Activated CD4-positive, alpha-beta T cell treated with anti-CD3 and anti-CD28 coated beads for 24 hours (primary cell): ENCODE data around the gene DNAH3.

Experiments used
- DNase-seq, 2 donors: peaks; one replicate each; pipeline ENCODE4 v3.0.0-alpha.2; 2020; ENCODE audit warnings: low read depth in 2 of 2

The DNAH3 gene

DNA sequence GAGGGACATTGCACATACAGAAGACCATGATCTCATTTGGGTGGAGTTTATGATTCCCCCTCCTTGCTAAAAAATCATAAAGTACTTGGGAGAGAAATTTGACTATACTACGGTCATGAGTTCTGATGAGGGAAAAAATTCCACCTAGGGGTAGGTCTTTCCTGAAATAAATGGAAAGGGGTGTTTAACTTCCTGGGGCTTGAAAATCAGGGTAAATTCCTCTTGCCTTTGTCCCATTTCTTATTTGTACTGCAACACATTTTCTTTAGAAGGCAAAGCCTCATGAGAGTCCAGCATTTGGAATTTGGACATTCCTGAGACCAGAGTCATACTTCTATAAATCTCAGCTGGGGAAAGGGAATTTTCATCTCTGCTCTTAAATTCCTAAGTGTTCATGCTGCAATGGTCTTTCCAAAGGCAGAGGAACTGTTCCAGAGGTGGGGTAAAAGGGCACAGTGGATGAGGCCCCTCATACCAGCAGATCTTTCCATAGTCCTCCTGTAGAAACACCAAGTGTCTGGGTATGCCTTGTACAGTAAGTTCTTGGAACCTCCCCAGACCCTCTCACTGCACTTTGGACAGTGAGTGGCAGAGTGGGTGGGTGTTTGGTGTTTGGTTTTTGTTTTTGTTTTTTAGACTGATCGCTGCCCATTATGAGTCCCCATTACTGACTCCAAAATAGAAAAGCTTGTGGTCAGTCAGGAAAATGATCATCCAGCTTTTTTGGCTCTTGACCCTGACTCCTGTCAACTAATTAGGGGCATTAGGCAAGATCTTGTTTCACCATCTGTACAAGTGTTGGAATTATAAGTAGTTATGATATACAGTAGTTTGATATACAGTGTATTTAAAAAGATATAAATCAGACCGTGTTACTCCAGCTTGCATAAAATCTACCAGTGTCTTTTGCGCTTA is 244.0 kb downstream of the DNAH3 start:
- DNase-seq, result no peak

DNA sequence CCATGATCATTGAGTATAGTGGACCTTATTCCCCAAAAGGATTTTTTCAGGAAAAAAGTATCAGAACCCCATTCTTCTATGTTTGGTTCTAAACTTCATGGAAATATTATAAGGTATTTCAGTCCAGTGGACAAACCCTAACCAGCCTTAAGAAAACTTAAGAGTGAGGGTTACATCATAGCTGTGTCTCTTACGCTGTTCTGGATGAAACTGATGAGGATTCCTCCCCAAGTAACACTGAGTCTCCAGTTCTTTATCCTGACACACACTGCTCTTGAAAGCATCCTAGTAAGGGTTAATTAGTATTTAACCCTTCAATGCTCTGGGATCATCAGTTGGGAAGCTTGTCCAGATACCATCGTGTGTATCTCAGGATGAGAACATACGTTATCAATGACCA is 245.1 kb downstream of the DNAH3 start:
- DNase-seq, result no peak

DNA sequence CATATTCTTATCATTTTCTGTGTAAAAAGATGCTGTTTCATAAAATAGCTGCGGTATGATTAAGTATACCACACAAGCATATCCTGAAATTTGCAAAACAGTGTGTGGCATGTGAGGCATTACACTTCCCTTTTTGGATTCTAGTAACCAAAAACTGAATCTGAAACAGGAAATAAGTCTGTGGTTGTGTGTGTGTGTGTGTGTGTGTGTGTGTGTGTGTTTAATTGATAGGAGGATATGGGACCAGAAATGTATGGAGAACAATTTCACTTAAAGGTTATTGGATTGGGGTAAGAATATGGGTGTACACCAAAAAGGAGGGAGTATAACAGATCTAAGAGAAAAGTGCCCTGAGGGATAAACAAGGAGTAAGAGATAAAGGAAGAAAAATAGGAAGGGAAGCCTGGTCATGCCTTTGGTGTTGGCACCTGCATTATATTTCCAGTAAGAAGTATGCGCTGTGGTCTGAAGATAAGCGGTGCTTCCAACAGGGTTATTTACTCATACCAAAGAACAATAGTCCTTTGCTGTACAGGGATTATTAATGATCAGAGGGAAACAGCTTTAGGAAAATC is 246.1 kb downstream of the DNAH3 start:
- DNase-seq, result peak in 1 of 2 donors; percentile 15

DNA sequence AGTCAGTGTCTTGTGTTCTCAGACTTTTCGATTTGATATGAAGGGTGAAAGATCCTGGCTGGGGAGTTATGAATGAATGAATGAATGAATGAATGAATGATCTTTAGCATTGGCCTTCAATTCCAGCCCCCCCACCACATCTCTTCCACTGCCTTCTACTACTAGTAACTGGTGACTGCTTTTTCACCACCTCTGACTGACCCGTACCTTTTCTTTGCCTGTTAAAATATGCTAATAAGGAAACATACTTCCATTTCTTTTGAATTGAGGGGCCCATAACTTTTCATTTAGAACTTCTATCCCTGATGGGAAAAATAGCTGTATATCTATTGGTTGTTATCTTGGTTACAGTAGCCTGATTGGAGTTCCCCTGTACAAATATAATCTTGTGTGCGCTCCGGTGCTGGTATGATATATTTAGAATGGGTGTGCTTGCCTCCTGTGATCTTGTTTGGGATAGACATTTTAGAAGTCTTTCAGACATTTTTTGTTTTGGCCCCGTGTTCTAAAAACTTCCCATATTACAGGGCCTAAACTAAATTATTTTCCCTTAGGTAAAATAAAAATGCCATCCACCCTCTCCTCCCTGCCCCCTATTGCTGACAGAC is 246.6 kb downstream of the DNAH3 start:
- DNase-seq, result no peak

DNA sequence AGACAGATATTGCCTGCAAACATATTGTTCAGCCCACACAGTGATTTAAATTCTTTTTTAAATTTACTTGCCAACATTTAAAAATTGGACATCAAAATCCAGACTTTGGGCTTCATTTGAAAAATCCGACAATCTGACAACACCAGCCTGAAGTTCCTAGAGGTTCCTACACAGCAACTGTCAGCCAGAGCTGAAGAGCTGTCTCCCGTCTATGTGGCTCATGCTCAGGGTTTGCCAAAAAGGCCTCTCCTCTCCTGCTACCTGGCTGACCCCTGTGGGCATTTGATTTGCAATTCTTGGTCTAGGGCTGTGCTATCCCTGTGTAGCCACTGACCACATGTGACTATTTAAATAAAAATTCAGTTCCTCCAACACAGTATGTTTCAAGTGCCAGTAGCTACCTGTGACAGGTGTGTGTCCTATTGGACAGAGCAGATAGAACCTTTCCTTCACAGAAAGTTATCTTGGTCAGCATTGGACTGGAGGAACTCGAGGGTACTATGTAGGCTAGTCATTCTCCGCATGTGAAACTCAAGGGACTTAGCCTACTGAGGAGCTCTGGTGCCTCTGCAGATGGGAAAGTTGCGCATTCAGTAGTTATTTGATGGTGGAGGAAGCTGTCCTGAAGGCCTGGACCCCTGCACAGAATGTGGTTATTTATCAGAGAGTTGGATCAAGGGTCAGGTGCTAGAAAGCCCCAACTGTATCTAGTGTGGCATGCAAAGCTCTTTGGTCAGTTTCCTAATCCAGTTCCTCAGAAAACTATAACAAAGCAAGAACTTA is 247.3 kb downstream of the DNAH3 start:
- DNase-seq, result no peak

DNA sequence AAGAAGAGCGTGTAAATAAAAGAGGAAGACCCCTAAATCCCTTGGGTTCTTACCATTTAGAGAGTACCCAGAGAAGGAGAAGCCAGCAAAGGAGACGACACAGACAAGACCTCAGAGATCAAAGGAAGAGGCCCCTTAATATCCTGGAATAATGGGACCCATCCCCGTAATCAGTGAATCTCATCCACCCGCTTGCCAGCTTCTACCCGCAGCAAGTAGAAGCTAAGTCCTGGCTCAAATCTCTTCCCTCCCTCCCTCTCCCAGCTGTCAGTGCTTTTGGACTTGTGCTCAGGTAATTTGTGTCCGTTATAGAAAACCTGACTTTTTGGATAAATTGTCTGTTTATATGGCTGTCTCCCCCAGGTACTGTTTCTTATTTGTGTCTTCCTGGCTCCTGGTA is 248.2 kb downstream of the DNAH3 start:
- no peak for DNase-seq

DNA sequence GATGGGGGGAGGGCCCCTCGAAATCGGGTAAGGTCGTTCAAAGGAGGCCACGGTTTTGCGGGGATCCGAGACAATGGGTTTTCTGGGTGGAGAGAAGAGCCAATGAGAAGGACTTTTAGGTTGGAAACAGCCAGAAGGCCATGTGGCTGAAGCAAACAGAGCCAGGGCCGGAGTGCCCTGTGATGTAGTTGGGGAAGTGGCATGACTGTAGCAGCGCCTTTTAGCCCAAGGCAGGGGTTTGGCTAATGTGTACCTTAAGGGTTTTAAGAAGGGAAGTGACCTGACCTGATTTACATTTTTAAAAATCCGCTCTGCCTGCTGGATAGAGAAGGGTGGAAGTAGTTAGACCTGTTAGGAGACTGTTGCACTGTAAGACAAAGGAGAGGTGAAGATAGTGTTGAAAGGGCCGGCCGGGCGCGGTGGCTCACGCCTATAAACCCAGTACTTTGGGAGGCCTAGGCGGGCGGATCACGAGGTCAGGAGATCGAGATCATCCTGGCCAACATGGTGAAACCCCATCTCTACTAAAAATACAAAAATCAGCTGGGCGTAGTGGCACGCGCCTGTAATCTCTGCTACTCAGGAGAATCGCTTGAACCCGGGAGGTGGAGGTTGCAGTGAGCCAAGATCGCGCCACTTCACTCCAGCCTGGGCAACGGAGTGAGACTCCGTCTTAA is 249.1 kb downstream of the DNAH3 start:
- no peak for DNase-seq

DNA sequence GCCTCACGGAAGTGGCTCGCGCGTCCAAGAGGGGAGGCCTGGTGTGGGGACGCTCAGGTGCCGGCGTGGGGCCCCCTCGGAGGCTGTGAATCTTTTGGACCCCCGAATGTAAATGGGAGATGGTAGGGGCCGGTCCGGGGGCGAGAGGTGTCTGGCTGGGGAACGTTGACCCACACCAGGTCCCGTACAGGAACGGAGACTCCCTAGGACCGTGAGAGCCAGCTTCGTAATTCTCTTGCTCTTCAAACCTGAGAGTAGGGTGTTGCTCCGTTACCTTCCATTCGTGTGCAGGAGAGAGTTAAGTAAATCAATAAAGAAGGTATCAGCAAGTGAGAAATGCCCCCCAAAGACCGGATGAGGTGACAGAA is 249.6 kb downstream of the DNAH3 start:
- no peak for DNase-seq

DNA sequence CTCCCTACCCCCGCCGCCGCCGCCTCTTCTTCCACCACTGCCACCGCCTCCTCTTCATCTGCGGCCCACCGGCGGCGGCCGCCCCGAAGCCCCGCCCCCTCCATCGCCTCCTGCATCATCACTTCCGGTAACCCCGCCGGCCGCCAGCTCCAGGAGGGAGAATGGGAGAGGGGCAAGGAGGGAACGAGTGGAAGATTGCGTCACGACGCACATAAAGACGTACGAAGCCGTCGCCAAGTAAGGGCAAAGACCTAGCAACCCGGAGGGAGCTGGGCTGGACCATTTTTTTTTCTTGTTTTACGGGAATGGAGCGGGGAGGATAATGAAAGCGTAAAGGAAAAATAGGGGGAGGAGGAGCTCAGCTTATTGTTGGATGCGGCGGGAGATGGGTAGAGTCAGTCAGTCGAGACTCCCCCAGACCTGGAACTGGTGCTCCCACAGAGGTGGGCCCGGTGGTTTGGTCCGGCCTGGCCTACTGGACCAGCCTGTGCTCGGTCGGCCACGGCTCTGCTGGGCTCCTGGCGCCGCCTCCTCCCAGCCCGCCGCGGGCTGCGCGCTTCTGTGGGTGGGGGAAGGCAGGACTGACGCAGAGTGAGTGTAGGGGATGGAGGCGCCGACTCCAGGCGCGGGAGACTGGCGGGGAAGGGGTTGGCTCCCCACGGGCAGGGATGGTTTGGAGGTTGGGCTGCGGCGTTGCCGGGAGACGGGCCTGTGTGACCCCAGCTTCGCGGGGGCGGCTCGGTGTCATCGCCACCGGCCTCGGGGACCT is 250.2 kb downstream of the DNAH3 start, which contains the start of the genes DCUN1D3 and LYRM1:
Gene DCUN1D3, minus strand, starts transcription at position 60 of the 769 bp plus-strand sequence. CDS start 37,820 bp downstream, outside the sequence.
Gene LYRM1, plus strand, starts transcription at position 473 of the 769 bp plus-strand sequence. CDS start 14,785 bp downstream, outside the sequence.
- peak; percentile 83 to 88 for DNase-seq

DNA sequence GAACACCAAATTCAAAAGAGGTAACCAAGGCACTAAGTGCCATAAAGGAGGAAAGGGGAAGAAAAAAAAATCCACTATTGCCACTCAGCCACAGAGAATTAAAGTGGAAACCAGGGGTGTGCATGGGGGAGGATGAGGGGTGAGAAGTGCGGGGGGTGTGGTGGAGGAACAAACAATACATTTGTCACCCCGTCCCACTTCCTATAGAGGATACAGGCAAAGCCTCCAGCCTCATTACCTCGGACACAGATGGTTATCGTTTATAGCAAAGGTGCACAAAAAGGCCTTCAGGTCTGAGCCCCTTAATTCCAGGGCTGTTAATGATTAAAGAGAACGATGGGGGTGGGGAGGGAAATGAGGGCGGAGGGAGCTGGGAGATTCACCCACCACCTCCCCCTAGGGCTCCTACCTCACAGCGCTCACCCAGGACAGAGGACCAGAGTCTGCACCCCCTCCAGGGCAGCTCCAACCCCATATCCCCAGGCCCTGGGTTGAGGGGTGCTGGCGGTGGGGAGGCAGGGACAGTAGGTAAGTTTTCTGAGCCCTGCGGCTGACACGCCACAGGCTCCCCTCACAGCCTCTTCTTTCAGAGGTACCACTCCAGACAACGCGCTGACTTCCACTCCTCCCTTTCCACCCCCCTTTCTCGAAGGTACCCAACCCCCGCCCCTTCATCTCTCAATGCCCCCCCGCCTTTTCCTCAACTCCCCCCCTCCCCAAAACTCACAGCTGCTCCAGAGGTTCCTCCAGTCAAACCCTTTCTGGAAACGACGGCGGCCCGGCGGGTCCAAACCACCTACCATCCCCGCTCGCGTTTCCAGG is 251.0 kb downstream of the DNAH3 start:
- DNase-seq, result no peak

DNA sequence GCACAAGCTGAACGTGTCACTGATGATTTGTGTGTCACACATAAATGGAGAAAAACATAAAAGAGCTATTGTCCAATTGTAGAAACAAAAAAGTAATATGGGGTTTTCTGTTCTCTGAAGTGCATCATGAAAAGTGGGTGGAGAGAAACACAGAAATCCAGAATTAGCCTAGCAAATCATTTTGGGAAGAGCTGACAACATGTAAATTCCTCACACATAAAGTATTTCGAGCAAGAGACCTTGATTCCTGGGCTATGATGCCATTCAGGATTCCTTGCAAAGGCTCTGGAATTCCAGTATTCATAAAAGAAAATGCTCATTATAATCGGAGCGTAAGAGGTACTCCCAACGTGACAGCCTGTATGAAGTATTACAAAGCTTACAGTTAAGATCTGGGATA is 251.6 kb downstream of the DNAH3 start:
- DNase-seq, result no peak

DNA sequence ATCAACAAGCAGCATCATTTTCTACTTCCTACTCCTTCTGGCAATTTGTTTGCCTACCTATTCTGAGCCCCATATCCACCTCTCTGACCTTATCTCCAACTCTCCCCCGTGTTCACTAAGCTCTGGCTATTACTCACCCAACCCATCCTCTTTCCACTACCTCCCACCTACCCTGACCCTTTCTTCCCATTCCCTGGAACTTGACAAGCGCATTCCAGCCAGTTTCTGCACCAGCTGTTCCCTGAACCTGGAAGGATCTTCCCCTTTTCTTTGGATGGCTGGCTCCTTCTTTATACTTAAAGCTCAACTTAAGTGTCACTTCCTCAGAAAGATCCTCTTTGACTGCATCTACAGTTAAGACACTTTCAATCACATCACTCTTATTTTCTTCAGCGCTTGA is 252.7 kb downstream of the DNAH3 start:
- no peak for DNase-seq

DNA sequence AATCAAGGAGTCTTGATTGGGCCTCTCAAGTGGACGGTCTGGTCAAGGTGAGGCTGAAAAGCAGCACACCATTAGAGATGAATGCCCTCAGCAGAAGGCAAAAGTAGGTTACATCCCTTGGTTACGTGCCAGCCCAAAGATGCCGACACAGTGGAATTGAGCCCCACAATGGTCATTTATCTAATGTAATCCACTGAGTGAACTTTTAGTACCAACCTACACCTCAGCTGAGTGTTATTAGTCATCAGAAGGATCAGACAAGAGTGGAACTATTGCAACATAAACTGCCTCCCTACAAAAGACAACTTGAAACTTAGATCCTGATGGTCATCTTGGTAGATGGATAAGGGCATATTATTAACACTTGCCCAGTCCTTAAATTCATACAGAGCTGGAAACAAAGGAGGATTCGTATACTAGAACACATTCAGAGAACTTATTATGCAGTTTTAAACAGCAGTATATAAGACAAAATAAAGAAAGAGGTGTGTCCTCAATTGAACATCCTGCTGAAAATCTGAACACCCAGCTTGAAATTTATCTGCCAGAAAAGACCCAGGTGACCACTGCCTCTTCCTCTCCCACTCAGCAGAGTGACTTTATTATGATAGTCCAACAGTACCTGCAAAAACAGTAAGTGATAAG is 253.3 kb downstream of the DNAH3 start:
- DNase-seq, result no peak

DNA sequence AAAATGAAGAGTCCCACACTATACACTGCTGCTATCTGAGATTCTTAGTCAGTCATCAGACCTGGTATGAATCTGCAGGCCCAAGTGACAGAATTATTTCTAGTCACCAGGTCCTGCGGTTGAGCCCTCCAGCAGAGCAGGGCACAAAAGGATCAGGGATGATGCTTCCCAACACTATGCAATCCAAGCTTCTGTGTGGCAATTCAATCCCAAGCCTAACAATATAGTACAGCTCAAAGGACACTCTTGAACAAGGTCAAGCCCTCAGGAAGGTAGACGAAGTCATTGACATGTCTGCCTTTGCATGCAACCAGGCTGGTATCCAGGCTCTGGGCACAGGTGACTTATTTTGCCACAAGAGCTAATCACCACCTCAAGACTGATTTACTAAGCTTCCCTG is 256.3 kb downstream of the DNAH3 start:
- DNase-seq, result no peak

DNA sequence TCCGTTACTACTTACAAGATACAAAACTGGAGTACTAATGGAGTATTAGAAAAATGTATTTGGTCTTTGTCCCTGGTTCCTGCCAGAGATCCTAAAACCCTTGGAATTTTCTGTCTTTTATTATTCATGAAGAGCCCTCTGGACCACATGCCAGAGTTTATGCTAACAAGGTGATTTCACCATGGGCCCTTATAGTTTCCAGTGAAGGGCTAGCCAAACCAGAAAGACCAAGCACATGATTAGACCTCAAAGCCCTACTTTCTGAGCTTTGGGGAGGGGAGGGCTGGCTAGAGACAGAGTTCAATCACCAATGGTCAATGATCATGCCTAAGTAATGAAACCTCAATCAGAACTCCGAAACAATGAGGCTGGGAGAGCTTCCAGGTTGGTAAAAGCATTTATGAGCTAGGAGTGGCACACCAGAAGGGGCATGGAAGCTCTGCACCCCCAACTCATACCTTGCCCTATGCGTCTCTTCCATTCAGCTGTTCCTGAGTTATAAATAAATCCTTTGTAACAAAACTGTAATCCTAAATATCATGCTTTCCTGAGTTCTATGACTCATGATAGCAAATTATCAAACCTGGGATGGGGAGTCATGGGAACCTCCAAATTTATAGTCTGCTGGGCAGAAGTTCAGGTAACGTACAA is 260.9 kb downstream of the DNAH3 start:
- DNase-seq, result no peak

DNA sequence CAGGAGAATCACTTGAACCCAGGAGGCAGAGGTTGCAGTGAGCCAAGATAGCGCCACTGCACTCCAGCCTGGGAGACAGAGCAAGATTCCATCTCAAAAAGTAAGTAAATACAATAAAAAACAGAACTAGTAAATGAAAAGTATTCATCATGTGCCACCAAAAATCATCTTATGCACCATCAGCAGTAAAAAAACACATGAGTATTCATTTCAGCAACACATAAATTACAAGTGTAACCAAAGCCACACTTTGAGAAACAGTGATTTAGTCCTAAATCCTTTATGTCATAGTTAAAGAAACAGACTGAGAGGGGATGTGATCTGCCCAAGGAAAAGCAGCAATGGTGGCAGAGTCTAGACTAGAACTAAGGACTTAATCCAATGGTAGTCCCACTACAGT is 263.4 kb downstream of the DNAH3 start:
- DNase-seq, result no peak

DNA sequence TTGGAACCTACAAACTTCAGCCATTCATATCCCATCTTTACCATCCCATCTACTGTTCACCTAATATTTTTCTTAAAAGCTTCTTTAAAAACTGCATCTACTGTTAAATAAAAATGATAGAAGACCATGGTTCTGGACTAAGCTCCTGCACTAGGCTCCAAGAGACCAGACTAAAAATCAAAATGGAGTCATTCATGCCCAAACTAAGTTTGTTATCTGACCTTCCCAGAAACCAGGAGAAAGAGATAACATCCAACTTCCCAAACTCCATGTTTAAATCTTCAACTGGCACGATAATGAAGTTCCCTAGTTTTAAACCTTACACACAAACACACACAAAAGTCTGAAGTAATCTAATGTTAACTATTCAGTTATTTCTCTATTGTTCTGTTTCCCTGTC is 264.3 kb downstream of the DNAH3 start:
- no peak for DNase-seq

DNA sequence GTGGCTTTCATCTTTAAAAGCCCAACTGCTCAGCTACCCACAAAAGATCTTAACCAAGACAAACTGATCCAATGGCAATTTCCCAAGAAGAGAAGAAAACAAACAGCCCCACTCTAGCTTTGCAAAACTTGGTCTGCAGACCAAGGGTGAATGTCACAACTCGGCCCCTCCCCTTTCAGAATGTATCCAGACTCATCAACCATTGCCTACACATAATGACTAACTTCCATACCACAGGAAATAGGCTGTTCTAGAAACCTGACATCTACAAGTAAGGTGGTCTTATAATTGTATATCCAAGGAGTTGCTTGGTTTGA is 266.4 kb downstream of the DNAH3 start:
- no peak for DNase-seq
